NCI-H1694 treated with DMSO at 0.1 percent for 48 hours (cell line): Measurements from ENCODE around the gene PEAR1.

Source experiments
- DNase-seq: peaks from one replicate; lab custom pipeline; 2025; lab: John Stamatoyannopoulos, UW

Gene PEAR1, protein sequence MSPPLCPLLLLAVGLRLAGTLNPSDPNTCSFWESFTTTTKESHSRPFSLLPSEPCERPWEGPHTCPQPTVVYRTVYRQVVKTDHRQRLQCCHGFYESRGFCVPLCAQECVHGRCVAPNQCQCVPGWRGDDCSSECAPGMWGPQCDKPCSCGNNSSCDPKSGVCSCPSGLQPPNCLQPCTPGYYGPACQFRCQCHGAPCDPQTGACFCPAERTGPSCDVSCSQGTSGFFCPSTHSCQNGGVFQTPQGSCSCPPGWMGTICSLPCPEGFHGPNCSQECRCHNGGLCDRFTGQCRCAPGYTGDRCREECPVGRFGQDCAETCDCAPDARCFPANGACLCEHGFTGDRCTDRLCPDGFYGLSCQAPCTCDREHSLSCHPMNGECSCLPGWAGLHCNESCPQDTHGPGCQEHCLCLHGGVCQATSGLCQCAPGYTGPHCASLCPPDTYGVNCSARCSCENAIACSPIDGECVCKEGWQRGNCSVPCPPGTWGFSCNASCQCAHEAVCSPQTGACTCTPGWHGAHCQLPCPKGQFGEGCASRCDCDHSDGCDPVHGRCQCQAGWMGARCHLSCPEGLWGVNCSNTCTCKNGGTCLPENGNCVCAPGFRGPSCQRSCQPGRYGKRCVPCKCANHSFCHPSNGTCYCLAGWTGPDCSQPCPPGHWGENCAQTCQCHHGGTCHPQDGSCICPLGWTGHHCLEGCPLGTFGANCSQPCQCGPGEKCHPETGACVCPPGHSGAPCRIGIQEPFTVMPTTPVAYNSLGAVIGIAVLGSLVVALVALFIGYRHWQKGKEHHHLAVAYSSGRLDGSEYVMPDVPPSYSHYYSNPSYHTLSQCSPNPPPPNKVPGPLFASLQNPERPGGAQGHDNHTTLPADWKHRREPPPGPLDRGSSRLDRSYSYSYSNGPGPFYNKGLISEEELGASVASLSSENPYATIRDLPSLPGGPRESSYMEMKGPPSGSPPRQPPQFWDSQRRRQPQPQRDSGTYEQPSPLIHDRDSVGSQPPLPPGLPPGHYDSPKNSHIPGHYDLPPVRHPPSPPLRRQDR

GRCh38 chr1:156893048-156893953, at the start of gene PEAR1:
Gene PEAR1 (plus strand): TSS chr1:156893718. CDS start chr1:156903927, 10,209 bp downstream.
- DNase-seq = no peak

DNA sequence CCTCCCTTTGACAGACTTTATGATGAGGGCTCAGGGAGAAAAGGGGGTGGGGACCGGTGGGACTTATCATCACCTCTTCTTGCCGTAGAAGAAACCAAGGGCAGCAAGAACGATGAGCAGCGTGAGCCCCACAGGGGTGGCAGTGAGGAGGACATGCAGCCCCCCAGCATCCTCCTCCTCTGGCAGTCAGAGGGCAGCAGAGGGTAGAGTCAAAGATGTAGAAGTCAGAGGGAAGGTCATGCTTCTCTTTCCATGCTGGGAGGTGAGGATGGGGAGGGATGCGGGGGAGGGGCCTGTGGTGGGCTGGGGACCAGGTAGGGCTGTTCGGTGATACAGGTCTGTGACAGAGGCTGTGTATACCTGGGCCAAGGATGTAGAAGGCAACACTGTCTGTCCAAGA, 49.4 kb upstream of the PEAR1 start:
- DNase-seq = no peak

DNA sequence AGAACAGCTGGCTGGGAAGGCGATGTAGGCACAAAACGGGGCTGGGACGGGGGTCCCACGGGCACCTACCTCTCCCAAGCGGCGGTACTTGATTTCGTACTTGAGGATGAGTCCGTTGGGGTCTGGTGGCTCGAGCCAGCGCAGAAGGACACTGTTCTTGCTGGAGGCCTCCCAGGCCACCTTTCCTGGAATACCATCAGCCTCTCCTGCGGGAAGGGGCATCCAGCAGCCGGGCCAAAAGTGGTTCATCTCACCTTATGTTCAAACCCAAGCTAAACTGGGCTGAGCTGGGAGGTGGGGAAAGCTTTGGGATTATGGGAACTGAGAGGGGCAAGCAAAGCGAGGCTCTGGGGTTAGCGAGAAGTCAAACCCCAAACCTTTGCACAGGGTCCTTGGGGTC, 48.9 kb upstream of the PEAR1 start:
- DNase-seq = no peak

GRCh38 chr1:156845055-156845952, 48.2 kb upstream of the PEAR1 start:
- no peak for DNase-seq

GRCh38 chr1:156845953-156846545, 47.5 kb upstream of the PEAR1 start:
- no peak for DNase-seq

DNA sequence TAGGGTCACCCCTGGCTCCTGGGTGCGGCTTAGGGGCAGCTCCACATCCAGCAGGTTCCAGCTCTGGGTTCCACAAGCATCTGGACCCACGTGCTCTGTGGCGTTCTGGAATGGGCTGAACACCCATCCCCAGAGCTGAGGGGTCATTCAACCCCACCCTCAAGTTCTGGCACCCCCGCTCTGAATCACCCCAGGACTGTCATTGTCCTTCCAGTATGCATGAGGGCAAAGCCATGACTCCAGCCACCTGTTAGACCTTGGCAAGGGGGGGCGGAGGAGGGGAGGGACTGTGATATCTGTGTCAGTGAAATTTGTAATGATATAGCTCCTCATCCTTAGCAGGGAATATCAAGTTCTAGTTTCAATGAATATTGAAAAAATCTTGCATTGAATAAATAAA, 46.9 kb upstream of the PEAR1 start:
- DNase-seq = no peak

DNA sequence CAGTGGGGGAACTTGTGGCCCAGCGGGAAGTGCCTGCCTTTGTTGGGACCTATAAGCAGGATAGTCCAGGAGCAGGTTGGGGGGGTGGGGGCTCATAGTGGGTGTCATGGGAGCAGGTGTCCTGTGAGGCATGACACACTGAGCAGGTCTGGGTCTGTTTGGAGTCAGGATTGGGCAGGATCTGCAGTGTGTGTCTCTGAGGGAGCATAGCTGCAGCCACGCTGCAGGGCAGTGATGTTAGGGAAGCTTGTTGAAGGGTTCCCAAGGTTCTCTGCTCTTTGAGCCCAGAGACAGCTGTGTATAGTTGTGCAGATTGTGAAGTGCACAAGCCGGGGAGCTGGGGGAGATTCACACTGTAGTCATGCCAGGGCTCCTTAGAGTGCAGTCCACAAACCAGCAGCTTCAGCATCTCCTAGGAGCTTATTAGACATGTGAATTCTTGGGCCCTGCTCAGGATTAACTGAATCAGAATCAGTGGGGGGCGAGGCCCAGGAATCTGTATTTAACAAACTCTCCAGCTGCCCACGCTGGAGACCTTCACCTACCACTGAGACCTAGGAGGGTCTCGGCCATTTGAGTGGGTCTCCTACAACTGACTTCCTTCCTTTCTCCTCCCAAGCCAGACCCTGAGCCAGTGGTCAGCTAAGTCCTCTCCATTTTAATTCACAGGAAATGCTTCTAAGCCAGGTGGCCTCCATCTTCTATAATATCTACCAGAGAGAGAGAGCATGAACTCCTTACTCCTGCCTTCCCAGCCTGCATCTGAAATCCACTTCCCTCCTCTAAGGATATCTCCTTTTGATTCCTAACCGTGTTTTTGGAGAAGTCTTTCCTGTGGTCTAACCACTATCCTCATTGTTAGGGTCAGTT, 45.7 kb upstream of the PEAR1 start:
- no peak for DNase-seq

DNA sequence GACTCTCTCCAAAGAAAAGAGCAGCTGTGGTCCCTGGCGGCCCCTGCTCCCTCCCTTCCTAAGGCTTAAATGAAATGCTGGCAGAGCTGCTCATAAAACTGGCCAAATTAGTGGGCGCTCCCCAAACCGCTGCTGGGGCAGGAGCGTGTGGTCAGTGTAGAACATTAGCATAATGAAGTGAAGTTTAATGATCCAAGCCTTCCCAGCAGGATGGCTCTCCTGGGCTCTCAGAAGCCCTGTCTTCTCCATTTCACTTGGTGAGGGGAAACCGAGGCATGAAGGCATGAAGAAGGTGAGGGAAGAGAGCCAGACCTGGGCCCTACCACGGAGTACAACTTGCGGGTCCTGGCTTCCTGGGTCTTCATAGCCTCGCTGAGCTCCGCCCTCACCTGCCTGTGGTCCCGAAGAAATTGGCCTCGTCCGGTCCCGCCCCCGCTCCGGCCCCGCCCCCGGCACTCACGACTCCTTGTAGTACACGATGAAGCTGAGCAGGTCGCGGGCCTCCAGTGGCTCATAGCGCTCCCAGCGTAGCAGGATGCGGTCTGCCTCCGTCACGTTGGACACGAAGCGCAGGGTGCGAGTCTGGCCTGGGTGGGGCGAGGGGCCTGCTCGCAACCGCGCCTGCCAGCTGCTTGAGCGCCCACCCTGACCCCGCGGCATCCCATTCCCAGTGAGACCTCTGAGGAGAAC, 44.9 kb upstream of the PEAR1 start:
- no peak for DNase-seq

DNA sequence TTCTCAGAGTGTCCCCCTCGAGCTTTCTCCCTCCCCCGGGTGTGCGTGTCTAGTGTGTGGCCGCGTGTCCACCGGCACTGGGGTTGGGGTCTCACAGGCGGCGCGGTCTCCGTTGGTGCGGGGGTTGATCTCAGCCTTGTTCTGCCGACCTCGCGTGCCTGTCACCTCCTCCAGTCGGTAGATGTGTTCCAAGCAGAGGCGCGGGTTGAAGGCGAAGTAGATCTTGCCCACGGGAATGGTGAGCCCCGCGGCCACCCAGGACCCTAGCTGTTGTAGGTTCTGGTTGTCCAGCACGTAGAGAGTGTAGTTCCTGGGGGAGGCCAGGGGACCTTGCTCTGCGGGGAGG, 44.4 kb upstream of the PEAR1 start:
- DNase-seq = no peak

DNA sequence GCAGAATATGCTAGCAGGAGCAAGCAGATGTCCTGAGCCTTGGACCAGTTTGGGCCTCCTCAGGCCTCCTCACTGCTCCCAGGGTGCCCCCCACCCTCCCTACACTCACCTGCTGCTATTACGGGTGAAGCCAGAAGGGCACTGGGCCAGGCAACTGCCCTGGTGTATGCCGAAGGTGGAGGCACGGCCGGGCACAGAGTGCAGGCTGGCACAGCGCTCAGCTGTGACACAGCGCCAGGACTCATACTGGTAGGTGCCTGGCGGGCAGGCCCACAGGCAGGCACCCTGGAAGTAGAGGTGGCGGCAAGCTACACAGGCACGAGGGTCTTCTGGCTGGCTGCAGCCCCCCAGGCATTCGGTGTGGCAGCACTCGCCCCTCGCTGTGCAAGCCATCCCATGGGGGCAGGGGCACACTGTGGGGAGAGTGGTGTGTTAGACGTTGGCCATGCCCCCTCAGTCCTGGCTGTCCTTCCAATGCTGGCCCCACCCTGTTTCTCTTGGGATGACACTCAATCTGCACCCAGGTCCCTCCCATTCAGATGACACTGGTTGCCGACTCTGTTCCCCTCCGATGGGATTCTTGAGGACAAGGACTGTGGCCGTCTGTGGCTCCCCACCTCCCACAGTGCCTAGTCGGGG, 41.6 kb upstream of the PEAR1 start:
- peak; percentile 99 for DNase-seq

DNA sequence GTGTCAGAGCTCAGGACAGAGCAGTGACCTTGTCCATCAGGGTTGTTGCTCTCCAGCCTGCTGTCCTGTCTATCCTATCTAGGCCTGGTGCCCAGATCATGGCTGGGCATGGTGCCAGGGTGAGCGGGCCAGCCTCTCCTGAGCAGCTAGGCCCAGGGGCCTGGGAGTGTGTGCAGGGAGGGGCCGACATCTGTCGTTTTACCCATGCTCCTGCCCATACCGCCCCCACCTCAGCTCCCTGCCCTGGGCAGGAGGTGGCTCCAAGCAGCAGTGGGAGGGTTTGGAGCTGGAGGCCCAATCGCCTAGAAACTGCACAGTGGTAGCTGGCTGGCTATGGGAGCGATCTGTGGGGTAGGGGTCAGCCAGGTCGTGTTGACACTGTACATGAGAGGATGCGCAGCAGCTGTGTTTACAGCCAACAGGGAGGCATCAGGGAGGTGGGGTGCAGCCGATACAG, 41.1 kb upstream of the PEAR1 start:
- DNase-seq = peak; percentile 99

- no peak for DNase-seq
Observed at GRCh38 chr1:156853761-156854160, 39.8 kb upstream of the PEAR1 start.

- no peak for DNase-seq
Observed at GRCh38 chr1:156854634-156855033, 38.9 kb upstream of the PEAR1 start.

DNA sequence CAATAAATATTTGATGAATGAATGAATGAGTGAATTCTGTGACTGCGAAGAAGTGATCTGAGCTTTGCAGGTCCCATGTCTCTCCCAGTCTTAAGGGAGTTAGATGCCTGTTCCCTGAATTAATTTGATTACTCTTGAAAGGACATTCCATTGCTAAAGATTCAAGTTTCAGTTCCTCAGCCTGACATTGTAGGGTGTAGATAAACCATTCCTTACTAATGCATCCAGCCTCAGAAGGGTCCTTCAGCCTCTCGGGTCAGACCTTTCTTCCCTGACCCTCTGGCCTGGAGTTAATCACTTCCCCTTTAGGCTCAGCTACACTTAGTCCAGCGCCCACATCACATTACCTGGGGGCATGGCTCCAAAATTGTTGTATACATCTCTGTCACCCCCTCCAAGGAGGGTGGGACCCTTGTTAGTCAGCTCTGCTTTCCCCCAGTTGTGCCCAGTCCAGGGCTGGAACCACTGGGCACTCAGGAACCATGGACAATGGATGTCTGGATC, 37.2 kb upstream of the PEAR1 start:
- no peak for DNase-seq

- no peak for DNase-seq
Observed at GRCh38 chr1:156857532-156857931, 36.0 kb upstream of the PEAR1 start.

- DNase-seq = peak; percentile 50
Observed at GRCh38 chr1:156858555-156858956, 35.0 kb upstream of the PEAR1 start.

GRCh38 chr1:156858959-156859522, 34.5 kb upstream of the PEAR1 start, which contains the start of gene INSRR:
Gene INSRR (minus strand): TSS chr1:156859117. CDS start chr1:156858621, 496 bp downstream.
- DNase-seq = no peak
